Vagina (tissue), 2 donors: ENCODE measurements around the gene LILRA2. TPM values are rescaled to one million over a fixed set of nuclear protein-coding genes. Genes with fewer than 3 reads are reported as not detected.

Source experiments
- DNase-seq, 2 donors: peaks; one replicate each; pipeline ENCODE4 v3.0.0-alpha.2; 2017; ENCODE audit errors: extremely low spot score in 2 of 2
- H3K27ac ChIP-seq: fragments of 200-600 bp; sonication (generic); one replicate; pipeline ENCODE4 v1.5.1; 2019
- H3K27me3 ChIP-seq: fragments of 200-600 bp; sonication (generic); one replicate; pipeline ENCODE4 v1.5.1; 2019
- H3K36me3 ChIP-seq, 2 donors: fragments of 200-600 bp; sonication (generic); one replicate each; pipeline ENCODE4 v1.5.1; 2017 to 2019
- H3K4me1 ChIP-seq: fragments of 200-600 bp; sonication (generic); one replicate; pipeline ENCODE4 v1.5.1; 2019
- H3K4me3 ChIP-seq, 2 donors: fragments of 200-600 bp; sonication (generic); 1 replicate in 1 of 2; 2 replicates in 1 of 2; pipeline ENCODE4 v1.5.1; 2016 to 2019
- H3K9me3 ChIP-seq: fragments of 200-600 bp; sonication (generic); one replicate; pipeline ENCODE4 v1.5.1; 2019
- POLR2A ChIP-seq, 2 donors: fragments of 450-650 bp; IDR thresholded peaks; one replicate each; pipeline ENCODE4 v1.6.1; 2017; ENCODE audit warnings: antibody characterized with exemption in 2 of 2, mild to moderate bottlenecking in 2 of 2, moderate library complexity in 2 of 2
- POLR2AphosphoS5 ChIP-seq, 2 donors: sonication (generic); formaldehyde crosslinking; IDR thresholded peaks; one replicate each; pipeline ENCODE4 v1.9.0; 2017; ENCODE audit warnings: antibody characterized with exemption in 2 of 2, mild to moderate bottlenecking in 2 of 2, low read depth in 1 of 2; ENCODE audit not compliant: insufficient read depth in 1 of 2
- intact Hi-C: fragments of 100-400 bp; cut with DNase I; formaldehyde crosslinking; loops from one replicate; pipeline ENCODE4 v1.15.1; 2023
- total RNA-seq: library from RNA; depleted of rRNA; stranded (reverse); fragments of >200 nt; gene quantifications from one replicate; pipeline ENCODE4 v1.2.3, GENCODE V29; 2016
- TF ChIP-seq, protein P1 (sequence below), 3 experiments: fragments of 450-650 bp in 2 of 3; fragments of 200-600 bp in 1 of 3; sonication (generic) in 1 of 3; IDR thresholded peaks; one replicate each; pipeline ENCODE4 v1.5.1; 2017 to 2019; ENCODE audit warnings: antibody characterized with exemption in 3 of 3, mild to moderate bottlenecking in 2 of 3, moderate library complexity in 2 of 3

LILRA2 gene
- total RNA-seq, 1 donor from 2014 or later = not detected

DNA sequence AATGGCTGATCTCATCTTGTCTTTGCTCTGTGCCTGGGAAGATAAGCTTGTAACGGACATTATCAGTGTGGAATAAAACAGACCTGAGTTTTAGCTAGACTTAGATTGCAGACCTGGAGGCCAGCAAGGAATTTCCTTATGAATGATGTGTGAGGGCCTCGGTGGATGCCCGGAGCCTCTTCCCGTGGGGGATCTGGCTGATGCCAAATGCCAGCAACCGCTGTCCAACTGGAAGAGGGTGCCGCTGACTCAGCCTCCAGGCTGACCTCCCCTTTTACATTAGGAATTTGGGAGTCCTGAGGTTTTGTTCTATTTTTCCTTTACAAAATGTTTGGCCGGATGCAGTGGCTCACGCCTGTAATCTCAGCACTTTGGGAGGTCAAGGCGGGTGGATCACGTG, 19.6 kb upstream of the LILRA2 start:
- DNase-seq = no peak
- no peak overlapping the region for H3K27ac ChIP-seq

DNA sequence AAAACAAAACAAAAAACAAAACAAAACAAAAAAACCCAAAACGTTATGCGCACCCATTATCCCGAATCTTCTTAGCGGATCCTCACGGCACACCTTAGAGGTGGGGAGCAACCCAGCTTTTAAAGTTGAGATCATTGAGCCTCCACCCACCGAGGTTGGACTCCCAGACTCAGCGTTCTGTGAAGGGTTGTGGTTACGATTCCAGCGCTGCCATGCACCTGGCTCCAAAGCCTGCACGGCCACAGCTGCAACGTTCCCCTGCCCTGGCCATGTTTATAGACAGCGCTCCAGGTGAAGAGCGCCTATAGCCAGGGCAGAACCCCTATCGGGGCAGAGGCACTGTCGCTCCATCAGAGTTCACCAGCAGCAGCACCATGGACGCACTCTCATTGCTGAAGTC, 18.7 kb upstream of the LILRA2 start:
- DNase-seq = no peak
- TF ChIP-seq POLR2A (IDR thresholded peaks at IDR 0.05) = no peak
- no peak for TF ChIP-seq POLR2AphosphoS5 (IDR thresholded peaks at IDR 0.05; ENCODE audit: insufficient read depth in 1 of 2, low read depth in 1 of 2)
- TF ChIP-seq, protein P1, sequence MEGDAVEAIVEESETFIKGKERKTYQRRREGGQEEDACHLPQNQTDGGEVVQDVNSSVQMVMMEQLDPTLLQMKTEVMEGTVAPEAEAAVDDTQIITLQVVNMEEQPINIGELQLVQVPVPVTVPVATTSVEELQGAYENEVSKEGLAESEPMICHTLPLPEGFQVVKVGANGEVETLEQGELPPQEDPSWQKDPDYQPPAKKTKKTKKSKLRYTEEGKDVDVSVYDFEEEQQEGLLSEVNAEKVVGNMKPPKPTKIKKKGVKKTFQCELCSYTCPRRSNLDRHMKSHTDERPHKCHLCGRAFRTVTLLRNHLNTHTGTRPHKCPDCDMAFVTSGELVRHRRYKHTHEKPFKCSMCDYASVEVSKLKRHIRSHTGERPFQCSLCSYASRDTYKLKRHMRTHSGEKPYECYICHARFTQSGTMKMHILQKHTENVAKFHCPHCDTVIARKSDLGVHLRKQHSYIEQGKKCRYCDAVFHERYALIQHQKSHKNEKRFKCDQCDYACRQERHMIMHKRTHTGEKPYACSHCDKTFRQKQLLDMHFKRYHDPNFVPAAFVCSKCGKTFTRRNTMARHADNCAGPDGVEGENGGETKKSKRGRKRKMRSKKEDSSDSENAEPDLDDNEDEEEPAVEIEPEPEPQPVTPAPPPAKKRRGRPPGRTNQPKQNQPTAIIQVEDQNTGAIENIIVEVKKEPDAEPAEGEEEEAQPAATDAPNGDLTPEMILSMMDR (IDR thresholded peaks at IDR 0.05) = no peak
- intact Hi-C loops = no loop called here

More for the DNA sequence above, 19.6 kb upstream of the LILRA2 start:
- Histone ChIP-seq H3K27me3 (no peaks in the 10 kb centered on the region), H3K4me3 (no peak overlapping the region), H3K4me1 (no peaks in the 10 kb centered on the region), H3K36me3 (no peaks in the 10 kb centered on the region), H3K9me3 (no peaks in the 10 kb centered on the region)
- TF ChIP-seq POLR2A (IDR thresholded peaks at IDR 0.05) = no peak
- TF ChIP-seq, protein P1 (IDR thresholded peaks at IDR 0.05) = no peak
- no peak for TF ChIP-seq POLR2AphosphoS5 (IDR thresholded peaks at IDR 0.05; ENCODE audit: insufficient read depth in 1 of 2, low read depth in 1 of 2)
- intact Hi-C loops = no loop called here

DNA sequence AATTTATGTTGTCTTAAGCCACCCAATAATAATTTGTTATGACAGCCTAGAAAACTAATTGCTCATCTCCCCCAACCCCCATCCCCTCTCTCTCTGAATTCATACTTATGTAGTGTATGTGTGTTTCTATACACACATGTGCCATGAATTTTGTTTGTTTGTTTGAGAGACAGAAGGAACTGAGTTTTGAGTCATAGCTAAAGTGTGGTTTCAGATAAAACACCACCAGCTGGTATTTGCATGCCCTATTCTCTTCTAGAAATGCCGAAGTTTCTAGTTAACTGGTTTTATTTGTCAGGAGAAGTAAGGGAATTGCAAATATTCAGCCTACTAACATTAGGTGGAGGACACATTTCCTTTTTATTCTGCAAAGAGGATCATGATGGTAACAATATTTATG, 17.4 kb upstream of the LILRA2 start:
- TF ChIP-seq POLR2AphosphoS5 (IDR thresholded peaks at IDR 0.05; ENCODE audit: insufficient read depth in 1 of 2, low read depth in 1 of 2) = no peak
- no peak for TF ChIP-seq POLR2A (IDR thresholded peaks at IDR 0.05)
- TF ChIP-seq, protein P1 (IDR thresholded peaks at IDR 0.05) = no peak
- H3K27me3 ChIP-seq = no peaks in the 10 kb centered on the region
- no peaks in the 10 kb centered on the region for H3K9me3 ChIP-seq
- H3K4me3 ChIP-seq = no peak overlapping the region
- H3K27ac ChIP-seq = no peak overlapping the region
- no peaks in the 10 kb centered on the region for H3K4me1 ChIP-seq
- H3K36me3 ChIP-seq = no peaks in the 10 kb centered on the region
- DNase-seq = no peak
- intact Hi-C loops = no loop called here

More for the DNA sequence above, 18.7 kb upstream of the LILRA2 start:
- H3K27ac ChIP-seq = no peak overlapping the region
- H3K4me3 ChIP-seq = no peak overlapping the region
- H3K9me3 ChIP-seq = no peaks in the 10 kb centered on the region
- no peaks in the 10 kb centered on the region for H3K36me3 ChIP-seq
- H3K27me3 ChIP-seq = no peaks in the 10 kb centered on the region
- H3K4me1 ChIP-seq = no peaks in the 10 kb centered on the region

DNA sequence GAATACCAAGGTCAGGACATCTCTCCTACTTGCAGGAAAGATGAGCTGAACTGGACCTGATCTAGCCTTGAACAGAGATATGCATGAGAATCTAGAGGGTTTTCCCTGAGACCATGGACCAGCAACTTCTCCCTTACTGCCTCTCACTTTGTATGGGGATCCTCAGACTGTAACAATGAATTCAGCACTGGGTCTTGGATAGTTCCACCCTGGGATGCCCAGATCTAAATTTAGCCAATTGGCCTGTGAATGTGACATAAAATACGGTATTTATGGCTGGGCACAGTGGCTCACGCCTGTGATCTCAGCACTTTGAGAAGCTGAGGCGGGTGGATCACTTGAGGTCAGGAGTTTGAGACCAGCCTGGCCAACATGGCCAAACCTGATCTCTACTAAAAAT, 15.3 kb upstream of the LILRA2 start:
- TF ChIP-seq POLR2A (IDR thresholded peaks at IDR 0.05) (no peak), POLR2AphosphoS5 (IDR thresholded peaks at IDR 0.05; ENCODE audit: insufficient read depth in 1 of 2, low read depth in 1 of 2) (no peak)
- TF ChIP-seq, protein P1 (IDR thresholded peaks at IDR 0.05) = no peak
- DNase-seq = no peak
- H3K27ac ChIP-seq = no peak overlapping the region
- intact Hi-C loops = no loop called here
- H3K4me1 ChIP-seq = no peaks in the 10 kb centered on the region
- H3K9me3 ChIP-seq = no peaks in the 10 kb centered on the region
- no peaks in the 10 kb centered on the region for H3K27me3 ChIP-seq
- H3K4me3 ChIP-seq = no peak overlapping the region
- no peaks in the 10 kb centered on the region for H3K36me3 ChIP-seq

DNA sequence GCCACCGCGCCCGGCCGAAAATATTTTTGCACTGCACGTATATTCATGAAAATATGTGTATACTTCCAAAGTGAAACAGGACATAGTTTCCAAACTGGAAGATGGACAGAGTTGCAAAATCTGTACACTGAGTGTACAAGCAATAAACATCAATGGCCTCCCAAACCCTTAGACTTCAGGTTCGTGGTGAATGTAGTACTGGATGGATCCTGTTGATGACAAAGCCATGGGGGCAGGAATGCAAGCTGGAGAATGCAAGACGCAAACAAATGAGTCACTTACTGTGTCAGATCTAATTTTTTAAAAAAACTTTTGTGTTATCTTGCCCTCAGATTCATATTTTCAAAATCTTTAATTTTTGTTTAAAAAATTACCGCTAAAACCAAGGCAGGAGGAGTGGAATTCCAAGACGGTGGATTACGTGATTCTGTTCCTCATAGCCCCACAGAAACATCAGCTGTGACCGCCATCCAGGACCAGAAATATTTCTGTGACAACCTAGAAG, 12.7 kb upstream of the LILRA2 start:
- Histone ChIP-seq H3K4me1 (no peaks in the 10 kb centered on the region), H3K9me3 (no peaks in the 10 kb centered on the region), H3K27me3 (no peaks in the 10 kb centered on the region), H3K27ac (no peak overlapping the region), H3K36me3 (no peaks in the 10 kb centered on the region), H3K4me3 (no peak overlapping the region)
- DNase-seq = no peak
- no peak for TF ChIP-seq POLR2AphosphoS5 (IDR thresholded peaks at IDR 0.05; ENCODE audit: insufficient read depth in 1 of 2, low read depth in 1 of 2)
- no peak for TF ChIP-seq POLR2A (IDR thresholded peaks at IDR 0.05)
- TF ChIP-seq, protein P1 (IDR thresholded peaks at IDR 0.05) = no peak
- intact Hi-C loops = no loop called here
